ENCODE measurements around the gene NHLRC4.
"Not testable (repeated sequence)": the region's sequence is repeated elsewhere in the genome, so short reads cannot be mapped to it uniquely, and the experiment has no call there.

The NHLRC4 gene

GRCh38 chr16:583815-584591, 17.2 kb downstream of the NHLRC4 start:
- DNase-seq = peak in 1 of 2 experiments; percentile 33

GRCh38 chr16:585351-585750, 18.5 kb downstream of the NHLRC4 start:
- no peak for DNase-seq

- DNase-seq = no peak
These were observed 19.3 kb downstream of the NHLRC4 start for GRCh38 chr16:586047-586644.

GRCh38 chr16:586645-587590, 20.1 kb downstream of the NHLRC4 start:
- no peak for DNase-seq

- DNase-seq = peak in 1 of 2 experiments; percentile 22
These were observed 21.8 kb downstream of the NHLRC4 start for GRCh38 chr16:588639-588888.

GRCh38 chr16:588889-589657, 22.3 kb downstream of the NHLRC4 start:
- DNase-seq = peak; percentile 92 to 94

- peak; percentile 96 for DNase-seq
These were observed 22.9 kb downstream of the NHLRC4 start, which contains the start of gene RAB40C for GRCh38 chr16:589658-590187. Gene RAB40C, plus strand, starts transcription at chr16:590066. Its CDS starts 226 bp downstream, at chr16:590292.

- DNase-seq = no peak
These were observed 23.5 kb downstream of the NHLRC4 start for GRCh38 chr16:590188-590814.

GRCh38 chr16:590815-591200, 24.0 kb downstream of the NHLRC4 start:
- DNase-seq = no peak

- no peak for DNase-seq
These were observed 24.4 kb downstream of the NHLRC4 start for GRCh38 chr16:591231-591630.

GRCh38 chr16:591892-592517, 25.2 kb downstream of the NHLRC4 start:
- DNase-seq = no peak

GRCh38 chr16:592518-593306, 25.9 kb downstream of the NHLRC4 start:
- peak in 1 of 2 experiments; percentile 47 for DNase-seq

GRCh38 chr16:593406-593805, 26.6 kb downstream of the NHLRC4 start:
- DNase-seq = peak in 1 of 2 experiments; percentile 47

GRCh38 chr16:593807-594206, 27.0 kb downstream of the NHLRC4 start:
- no peak for DNase-seq

GRCh38 chr16:595094-595528, 28.3 kb downstream of the NHLRC4 start:
- DNase-seq = no peak

- DNase-seq = peak in 1 of 2 experiments; percentile 27
These were observed 29.3 kb downstream of the NHLRC4 start for GRCh38 chr16:595942-596735.

GRCh38 chr16:596736-597060, 29.9 kb downstream of the NHLRC4 start:
- no peak for DNase-seq

- DNase-seq = not testable (repeated sequence)
These were observed 30.9 kb downstream of the NHLRC4 start for GRCh38 chr16:597655-598054.

GRCh38 chr16:598823-599739, 32.3 kb downstream of the NHLRC4 start:
- DNase-seq = no peak

Data from NCI-H2081 (cell line).